Esophagus muscularis mucosa (tissue), 4 donors: ENCODE measurements around the gene NDST4.

Source experiments
- CTCF ChIP-seq, 3 experiments: fragments of 200-600 bp in 2 of 3; fragments of 450-650 bp in 1 of 3; sonication (generic) in 2 of 3; IDR thresholded peaks; one replicate each; pipeline ENCODE4 v1.5.1; 2017 to 2019; ENCODE audit warnings: antibody characterized with exemption in 3 of 3, mild to moderate bottlenecking in 2 of 3, moderate library complexity in 1 of 3
- EP300 ChIP-seq: sonication (generic); formaldehyde crosslinking; IDR thresholded peaks from one replicate; pipeline ENCODE4 v1.6.1; 2017; ENCODE audit warnings: antibody characterized with exemption
- POLR2A ChIP-seq: fragments of 450-650 bp; IDR thresholded peaks from one replicate; pipeline ENCODE4 v1.6.1; 2017; ENCODE audit warnings: antibody characterized with exemption, moderate library complexity, mild to moderate bottlenecking, low read depth

GRCh38 chr4:115145393-115146160 is 32.2 kb upstream of the NDST4 start:
- no peak for TF ChIP-seq POLR2A
- no peak for TF ChIP-seq CTCF (IDR thresholded peaks at IDR 0.05)
- TF ChIP-seq EP300 = no peak
